GM19395 (cell line): ENCODE results near the gene MRAP.

ENCODE experiments used
- ATAC-seq: cut with Tn5 transposase; IDR thresholded peaks from one replicate; pipeline ENCODE4 v1.9.1; 2021; ENCODE audit warnings: mild to moderate bottlenecking, moderate library complexity; ENCODE audit not compliant: unreplicated experiment

Gene MRAP

GRCh38 chr21:32347977-32348376 is 49.3 kb downstream of the MRAP start:
- no peak for ATAC-seq

DNA sequence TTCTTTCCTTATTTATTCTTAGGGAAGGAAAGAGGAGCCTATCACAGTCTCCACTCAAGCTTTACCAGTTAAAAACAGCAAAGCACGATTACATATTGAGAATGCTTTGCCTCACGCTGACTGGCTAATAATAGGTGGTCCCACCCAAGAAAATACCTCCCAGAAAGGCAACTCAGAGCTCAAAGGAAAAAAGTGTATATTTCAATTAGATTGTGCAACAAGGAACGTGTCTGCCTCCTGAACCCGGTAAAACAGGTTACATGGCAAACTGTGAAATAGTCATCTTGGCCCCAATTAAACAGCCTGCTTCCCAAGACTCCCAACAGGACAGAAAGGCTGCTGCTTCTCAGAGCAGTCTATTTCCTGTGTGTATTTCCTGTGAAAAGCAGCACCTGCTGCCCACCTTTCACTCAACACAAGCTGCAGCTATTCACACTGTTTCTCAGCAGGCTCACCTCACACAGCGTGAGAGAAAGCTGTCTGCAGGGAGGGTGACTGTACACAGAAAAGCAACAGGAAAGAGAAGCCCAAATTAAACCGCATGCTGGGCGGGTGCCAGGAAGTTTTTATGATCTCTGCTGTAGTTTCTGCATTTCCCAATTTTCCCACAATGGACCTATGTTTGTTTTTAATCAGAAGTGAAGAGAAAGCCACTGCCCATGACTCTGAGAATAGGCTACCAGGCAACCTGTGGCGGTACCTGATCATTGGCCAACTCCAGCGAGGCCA is 50.1 kb downstream of the MRAP start:
- no peak for ATAC-seq

DNA sequence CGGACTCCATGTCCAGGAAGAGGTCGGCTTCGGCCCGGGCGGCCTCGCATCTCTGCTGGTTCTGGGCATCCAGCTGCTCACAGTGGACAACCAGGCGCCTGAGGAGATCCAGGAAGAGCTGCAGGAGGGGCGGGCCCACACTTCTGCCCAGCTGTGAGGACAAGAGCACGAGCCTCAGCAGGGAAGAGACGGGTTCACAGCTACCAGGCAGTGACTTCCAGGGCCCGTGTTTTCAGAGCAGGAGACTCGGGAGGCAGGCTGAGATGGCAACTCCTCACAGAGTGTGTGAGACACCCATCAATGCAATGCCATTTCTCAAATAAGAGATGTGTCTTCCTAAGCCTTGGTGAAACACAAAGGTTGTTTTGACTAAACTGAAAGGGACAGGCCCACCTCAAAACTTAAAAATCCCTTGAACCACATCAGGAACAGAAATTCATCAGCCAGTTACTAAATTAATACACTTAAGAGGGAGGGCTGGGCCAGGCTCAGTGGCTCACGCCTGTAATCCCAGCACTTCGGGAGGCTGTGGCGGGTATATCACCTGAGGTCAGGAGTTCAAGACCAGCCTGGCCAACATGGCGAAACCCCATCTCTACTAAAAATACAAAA is 50.8 kb downstream of the MRAP start:
- ATAC-seq = no peak

DNA sequence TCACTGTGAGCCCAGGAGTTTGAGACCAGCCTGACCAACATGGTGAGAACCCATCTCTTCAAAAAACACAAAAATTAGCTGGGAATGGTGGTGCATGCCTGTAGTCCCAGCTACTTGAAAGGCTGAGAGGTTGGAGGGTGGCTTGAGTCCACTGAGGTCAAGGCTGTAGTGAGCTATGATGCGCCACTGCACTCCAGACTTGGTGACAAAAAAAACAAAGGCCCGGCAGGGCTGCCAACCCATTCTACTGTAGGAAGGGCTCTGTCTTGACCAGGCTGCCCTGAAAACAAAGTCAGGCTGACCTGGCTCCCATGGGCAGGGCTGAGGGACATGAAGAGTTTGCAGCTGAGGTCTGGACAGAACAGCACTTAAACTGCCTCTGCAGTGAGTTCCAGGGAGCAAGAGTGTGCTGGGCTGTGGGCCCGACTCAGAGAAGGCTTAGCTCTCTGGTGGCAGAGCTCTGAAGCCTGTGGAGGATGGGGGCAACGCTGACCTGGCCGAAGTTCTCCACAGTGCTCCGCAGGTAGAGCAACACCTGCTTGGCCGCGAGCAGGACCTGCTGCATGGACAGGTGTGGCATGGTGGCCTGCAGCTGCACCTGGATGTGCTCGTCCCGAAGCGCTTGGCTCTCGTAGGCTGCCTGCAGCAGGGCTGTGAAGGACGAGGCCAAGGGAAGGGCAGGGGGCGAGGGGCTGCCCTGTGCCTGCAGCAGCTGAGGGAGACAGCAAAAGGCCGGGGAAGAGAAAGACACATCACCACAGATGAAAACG is 51.7 kb downstream of the MRAP start:
- ATAC-seq = no peak

GRCh38 chr21:32350981-32351380 is 52.3 kb downstream of the MRAP start:
- ATAC-seq = no peak

GRCh38 chr21:32351428-32351827 is 52.8 kb downstream of the MRAP start:
- no peak for ATAC-seq

- ATAC-seq = no peak
Observed at GRCh38 chr21:32352526-32352925, 53.9 kb downstream of the MRAP start.

- ATAC-seq = no peak
Observed at GRCh38 chr21:32353002-32353711, 54.5 kb downstream of the MRAP start.

DNA sequence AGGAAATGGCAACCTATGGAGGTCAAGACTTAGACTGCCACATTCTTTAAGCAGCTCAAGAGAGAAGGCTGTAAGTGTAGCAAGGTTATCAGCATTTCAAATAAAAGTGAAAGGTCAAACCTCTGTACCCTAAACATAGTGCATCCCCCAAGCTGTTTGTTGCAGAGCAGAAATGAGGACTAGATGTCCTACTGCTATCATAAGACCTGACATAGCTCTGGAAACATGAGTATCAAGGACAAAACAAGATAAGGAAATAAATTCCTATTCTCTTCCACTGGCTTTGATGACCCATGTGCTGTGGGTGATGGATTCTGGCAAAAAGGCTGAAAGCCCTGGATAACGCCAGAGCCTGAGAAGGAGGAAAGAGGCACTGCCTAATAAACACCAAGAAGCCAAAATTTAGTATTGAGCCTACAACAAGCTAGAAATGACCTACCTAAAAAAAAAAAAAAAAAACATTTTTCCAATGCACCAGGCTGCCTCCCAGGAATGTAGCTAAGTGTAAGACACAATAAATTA is 58.3 kb downstream of the MRAP start:
- ATAC-seq = no peak

GRCh38 chr21:32359719-32360260 is 61.1 kb downstream of the MRAP start:
- no peak for ATAC-seq

DNA sequence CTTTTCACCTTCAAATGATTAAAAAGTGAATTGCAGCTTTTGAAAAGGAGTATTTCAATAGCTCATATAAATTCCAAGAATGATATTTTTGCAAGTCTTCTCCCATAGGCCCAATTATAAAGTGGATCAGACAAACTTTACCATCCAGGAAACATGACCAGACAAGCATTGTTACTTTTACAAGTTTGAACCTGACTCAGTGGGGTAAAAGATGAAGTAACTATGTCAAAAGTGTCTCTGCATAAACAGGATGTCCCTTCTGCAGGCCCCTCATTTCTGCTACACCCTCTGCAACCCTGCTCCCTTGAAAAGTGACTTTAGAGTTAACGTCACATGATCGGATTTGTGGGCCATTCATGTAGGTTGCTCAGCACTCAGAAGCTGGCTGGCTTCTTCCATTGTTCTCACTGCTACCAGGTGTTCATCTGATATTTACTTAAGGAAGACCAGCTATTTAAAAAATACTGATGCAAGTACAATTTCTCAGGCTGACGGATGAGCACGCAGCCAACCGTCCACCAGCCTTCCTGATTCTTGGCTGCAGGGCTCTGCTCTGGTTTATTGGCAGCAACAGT is 61.8 kb downstream of the MRAP start:
- ATAC-seq = no peak
